ENCODE results near the gene RWDD4.
A peak's percentile ranks its signal among the peaks of the same experiment; 100 is the strongest.

Gene RWDD4

DNA sequence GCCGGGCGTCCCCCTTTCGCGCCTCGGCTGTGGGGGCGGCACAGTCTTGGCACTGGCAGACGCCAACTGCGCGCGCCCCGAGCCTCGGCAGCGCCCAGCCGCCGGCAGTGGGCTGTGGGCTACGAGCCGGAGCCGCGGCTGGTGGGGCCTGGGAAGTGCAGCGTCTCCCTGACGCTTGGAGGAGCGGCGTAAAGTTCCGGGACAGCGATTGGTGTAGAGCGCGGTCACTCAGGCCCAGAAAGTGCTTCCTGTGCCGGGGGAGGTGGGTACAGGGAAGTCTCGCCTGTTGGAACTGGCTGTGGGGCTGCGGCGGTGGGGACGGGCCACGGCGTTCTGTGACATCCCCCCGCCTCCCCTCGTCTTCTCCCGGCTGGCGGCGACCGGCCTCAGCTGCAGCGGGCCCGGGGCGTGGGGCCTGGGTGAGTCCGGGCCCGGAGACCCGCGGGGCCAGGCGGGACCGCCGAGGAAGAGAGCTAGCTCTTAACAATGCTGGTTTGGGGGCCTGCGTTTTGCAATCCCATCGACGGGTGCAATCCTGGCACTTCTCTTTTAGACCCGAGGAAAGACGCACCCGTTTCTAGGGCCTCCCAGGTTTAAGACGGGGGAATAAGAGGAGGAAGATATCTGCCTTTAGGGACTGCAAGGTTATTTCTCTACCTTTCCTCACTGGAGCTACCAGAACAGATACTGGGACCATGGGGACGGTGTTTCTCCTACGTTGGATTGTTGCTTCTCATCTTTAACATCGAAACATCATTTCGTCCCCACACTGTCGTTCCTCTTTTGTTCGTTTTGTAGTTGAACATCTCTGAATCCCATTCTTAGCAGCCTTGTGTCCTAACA lies at the start of gene RWDD4, which contains the start of gene TRAPPC11:
TSS of gene RWDD4 (minus strand) at position 157 of the 843 bp plus-strand sequence. CDS start 233 bp downstream, outside the sequence.
TSS of gene TRAPPC11 (plus strand) at position 265 of the 843 bp plus-strand sequence. CDS start 4,575 bp downstream, outside the sequence.
- DNase-seq (ENCODE audit: extremely low read depth in 1 of 2, low read depth in 1 of 2), result peak; percentile 90 to 95

DNA sequence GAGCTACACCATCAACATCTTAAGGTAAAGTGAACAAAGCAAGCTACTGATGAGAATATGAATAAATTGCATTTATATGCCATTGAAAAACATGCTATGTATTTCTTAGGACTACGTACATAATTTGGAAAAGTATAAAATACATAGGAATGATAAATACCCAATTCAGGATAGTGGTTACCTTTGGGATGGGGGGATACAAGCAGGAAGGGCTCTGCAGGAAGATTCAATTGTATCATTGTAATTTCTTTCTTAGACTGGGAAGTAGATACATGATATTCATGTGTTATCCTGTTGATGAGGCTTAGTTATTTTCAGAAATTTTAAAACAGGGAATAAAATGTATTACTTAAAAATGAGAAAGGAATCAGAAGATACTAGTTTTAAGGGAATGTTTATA lies 43.5 kb upstream of the RWDD4 start:
- DNase-seq (ENCODE audit: extremely low read depth in 1 of 2, low read depth in 1 of 2), result no peak

- no peak for DNase-seq (ENCODE audit: extremely low read depth in 1 of 2, low read depth in 1 of 2)
Measured at GRCh38 chr4:183700407-183700806, 41.4 kb upstream of the RWDD4 start.

DNA sequence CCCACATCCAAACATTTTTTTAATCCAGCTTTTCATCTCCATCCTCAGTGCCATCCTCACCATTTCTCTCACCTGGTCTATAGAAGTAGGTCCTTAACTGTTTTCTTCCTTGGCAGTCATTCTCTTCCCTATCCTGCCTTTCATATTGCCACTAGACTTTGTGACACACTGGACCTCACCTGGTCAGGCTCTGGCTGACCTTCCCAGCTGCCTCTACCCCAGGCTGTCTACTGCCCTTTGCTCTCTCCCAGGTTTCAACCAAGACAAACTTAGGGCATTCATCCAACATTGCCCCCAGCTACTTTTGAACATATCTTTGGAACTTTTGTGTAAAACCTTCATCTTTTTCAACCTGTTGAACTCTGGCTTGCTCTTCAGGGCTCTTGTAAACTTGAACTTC lies 39.9 kb upstream of the RWDD4 start:
- no peak for DNase-seq (ENCODE audit: extremely low read depth in 1 of 2, low read depth in 1 of 2)

DNA sequence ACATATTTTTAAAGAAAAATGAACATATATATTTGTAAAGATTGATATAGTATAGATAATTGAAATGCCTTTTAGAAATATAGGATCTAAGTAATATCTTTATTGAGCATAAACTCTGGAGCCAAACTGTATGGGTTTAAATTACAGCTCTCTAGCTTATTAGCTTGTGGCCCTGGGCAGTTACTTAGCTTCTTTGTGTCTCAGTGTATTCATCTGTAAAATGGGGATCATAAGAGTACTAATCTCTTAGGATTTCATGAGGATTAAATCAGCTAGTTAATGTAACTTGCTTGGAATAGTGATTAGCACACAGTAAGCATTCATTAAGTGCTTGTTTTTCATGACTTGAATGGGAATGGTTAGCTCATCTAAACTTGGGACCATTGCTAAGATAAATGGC lies 32.9 kb upstream of the RWDD4 start:
- DNase-seq (ENCODE audit: extremely low read depth in 1 of 2, low read depth in 1 of 2), result no peak

- DNase-seq (ENCODE audit: extremely low read depth in 1 of 2, low read depth in 1 of 2), result no peak
Measured at GRCh38 chr4:183691006-183691405, 32.0 kb upstream of the RWDD4 start.

- DNase-seq (ENCODE audit: extremely low read depth in 1 of 2, low read depth in 1 of 2), result no peak
Measured at GRCh38 chr4:183688216-183688615, 29.2 kb upstream of the RWDD4 start.

DNA sequence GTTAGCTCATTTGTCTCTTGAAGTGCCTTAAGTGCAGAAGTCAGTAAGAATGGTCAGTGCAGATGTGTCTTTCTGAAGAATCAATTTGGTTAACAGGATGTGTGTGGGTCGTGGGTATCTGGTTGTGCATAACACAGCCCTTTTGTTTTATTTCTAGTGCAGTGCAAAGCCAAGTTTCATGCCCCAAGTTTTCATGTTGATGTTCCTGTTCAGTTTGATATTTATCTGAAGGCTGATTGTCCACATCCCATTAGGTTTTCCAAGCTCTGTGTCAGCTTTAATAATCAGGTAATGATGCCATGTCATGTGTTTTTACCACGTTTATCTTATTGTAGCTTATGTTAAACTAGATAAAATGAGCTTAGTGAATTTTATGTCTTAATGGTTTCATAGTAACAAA lies 27.5 kb upstream of the RWDD4 start:
- DNase-seq (ENCODE audit: extremely low read depth in 1 of 2, low read depth in 1 of 2), result no peak

DNA sequence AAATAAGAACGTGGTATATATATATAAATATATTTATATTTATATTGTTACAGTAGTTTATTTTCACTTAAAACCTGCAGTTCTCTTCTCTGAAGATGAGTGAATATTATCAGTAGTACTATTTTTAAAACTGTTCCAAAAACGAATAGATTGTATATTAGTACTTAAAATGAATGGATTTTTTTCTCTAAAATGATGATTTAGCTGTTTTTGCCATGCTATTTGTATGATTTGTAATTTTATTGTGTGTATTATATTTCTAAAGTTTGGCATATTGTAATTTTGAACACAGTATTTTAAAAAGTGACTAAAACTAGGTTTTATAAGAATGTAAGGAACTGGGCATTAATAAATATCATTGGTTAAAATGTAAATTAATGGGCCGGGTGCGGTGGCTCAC lies 22.1 kb upstream of the RWDD4 start:
- DNase-seq (ENCODE audit: extremely low read depth in 1 of 2, low read depth in 1 of 2), result no peak

DNA sequence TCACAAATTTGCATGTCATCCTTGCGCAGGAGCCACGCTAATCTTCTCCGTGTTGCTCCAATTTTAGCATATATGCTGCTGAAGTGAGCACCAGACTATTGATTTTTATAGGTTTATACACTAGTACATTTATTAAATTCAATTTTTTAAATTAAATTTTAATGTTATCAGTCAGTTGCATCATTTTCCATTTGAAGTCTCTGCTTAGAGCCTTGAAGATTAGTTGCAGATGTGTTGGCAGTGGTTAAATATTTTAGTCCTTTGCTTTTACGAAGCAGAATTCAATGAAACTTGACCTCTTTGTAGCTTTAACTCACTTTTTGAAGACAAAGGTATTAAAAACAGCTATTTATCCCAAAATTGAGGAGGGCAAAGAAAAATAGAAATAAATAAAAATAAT lies 16.6 kb upstream of the RWDD4 start:
- DNase-seq (ENCODE audit: extremely low read depth in 1 of 2, low read depth in 1 of 2), result no peak

- DNase-seq (ENCODE audit: extremely low read depth in 1 of 2, low read depth in 1 of 2), result no peak
Measured at GRCh38 chr4:183674153-183674552, 15.2 kb upstream of the RWDD4 start.

GRCh38 chr4:183670960-183671555 lies 12.1 kb upstream of the RWDD4 start:
- DNase-seq (ENCODE audit: extremely low read depth in 1 of 2, low read depth in 1 of 2), result no peak

DNA sequence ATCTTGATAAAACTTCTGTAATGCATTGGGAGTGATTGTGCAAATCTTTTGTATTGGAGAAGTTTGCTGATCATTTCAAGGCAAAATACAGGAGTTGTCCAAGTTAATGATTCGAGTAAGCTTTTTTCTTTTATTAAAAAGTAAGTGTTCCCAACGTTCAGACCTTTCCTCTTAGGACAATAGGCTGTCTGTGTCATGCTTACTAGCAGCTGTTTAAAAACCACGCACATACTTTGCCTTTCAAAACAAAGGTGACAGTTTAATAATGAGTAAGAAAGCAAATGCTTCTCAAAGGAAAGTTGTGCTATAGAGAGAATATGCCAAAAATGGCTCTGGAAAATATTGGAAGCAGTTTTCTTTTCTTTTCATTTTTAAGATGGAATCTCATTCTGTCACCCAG lies 11.3 kb upstream of the RWDD4 start:
- DNase-seq (ENCODE audit: extremely low read depth in 1 of 2, low read depth in 1 of 2), result no peak

DNA sequence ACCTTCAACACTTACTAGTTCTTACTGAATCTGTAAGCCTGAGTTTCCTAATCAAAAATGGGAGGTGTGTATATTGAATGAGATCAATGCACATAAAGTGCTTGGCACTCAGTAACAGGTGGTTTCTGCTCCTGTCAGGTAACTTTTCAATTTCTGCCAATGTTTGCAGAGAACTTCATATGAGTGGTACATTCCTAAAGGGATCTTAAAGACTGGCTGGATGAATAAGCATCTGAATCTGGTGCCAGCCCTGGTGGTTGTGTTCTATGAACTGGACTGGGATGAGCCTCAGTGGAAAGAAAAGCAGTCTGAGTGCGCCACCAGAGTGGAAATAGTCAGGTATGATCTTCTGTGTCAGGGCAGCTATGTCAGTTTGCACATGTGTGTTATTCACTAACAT lies 7.1 kb upstream of the RWDD4 start:
- DNase-seq (ENCODE audit: extremely low read depth in 1 of 2, low read depth in 1 of 2), result no peak

DNA sequence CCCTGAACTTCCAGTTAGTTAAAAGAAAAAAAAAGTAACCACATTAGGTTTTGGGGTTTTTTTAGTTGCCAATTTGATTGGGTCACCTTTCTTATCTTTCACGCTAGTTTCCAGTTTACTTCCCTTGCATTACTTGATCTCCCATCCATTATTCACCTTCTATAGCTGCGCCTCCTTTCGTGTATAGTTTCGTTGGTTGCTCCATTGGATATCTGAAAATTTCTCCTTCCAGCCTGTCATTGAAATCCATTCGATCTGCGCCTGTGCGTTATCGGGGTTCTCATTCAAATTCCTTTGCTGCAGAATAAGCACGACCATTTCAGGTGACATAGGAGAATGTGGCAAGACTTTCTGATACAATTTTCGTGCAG lies 872 bp upstream of the RWDD4 start:
- no peak for DNase-seq (ENCODE audit: extremely low read depth in 1 of 2, low read depth in 1 of 2)

DNA sequence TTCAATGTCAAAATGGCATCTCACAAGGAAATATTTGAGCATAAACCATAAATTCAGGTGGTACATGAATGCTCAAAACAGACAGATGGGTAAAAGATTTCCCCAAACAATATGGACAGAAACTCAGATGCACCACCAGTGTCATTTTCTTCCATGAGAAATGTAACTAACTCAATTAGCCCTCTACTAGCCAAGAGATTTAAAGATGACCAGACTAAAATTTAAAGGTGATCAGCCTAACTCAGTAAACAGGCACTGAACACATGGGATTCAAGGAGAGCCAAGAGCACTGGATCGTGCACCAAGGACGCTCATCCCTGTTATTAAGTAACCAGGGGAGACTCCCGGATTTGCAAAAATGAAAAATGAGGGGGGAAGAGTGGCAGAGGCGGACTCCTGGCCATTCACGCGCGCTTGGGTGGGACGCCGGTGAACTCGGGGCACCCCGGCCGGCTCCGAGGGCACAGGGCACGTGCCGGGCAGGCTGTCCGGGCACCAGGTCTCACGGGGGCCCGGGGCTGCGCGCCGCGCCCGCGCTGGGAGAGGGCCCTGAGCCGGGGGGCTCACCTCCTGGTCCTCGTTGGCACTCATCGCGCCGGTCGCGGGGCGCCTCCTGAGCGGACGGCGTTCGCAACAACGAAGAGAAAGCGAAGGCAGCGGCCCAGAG lies 490 bp downstream of the RWDD4 start:
- peak in 1 of 2 donors; percentile 4 for DNase-seq (ENCODE audit: extremely low read depth in 1 of 2, low read depth in 1 of 2)

- DNase-seq (ENCODE audit: extremely low read depth in 1 of 2, low read depth in 1 of 2), result no peak
Measured at GRCh38 chr4:183657564-183657963, 1.4 kb downstream of the RWDD4 start.

DNA sequence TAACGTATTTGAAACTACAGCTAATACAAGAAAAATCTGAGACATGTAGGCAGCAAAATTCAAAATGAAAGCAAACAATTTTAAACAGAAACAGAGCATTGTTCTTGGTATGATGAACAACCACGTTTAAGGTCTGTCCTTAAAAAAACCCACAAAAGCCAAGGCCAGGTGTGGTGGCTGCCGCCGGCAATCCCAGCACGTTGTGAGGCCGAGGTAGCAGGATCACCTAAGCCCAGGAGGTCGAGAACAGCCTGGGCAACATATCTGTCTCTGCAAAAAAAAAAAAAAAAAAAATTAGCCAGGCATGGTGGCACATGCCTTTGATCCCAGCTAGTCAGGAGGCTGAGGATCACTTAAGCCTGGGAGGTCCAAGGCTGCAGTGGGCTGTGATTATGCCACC lies 13.7 kb downstream of the RWDD4 start:
- no peak for DNase-seq (ENCODE audit: extremely low read depth in 1 of 2, low read depth in 1 of 2)

GRCh38 chr4:183639291-183639690 lies 19.7 kb downstream of the RWDD4 start:
- DNase-seq (ENCODE audit: extremely low read depth in 1 of 2, low read depth in 1 of 2), result no peak

- DNase-seq (ENCODE audit: extremely low read depth in 1 of 2, low read depth in 1 of 2), result no peak
Measured at GRCh38 chr4:183638436-183638835, 20.5 kb downstream of the RWDD4 start.

- DNase-seq (ENCODE audit: extremely low read depth in 1 of 2, low read depth in 1 of 2), result no peak
Measured at GRCh38 chr4:183637461-183637860, 21.5 kb downstream of the RWDD4 start.

GRCh38 chr4:183636923-183637322 lies 22.1 kb downstream of the RWDD4 start:
- DNase-seq (ENCODE audit: extremely low read depth in 1 of 2, low read depth in 1 of 2), result no peak
